ENCODE measurements around the gene PACSIN1. TPM values are rescaled to one million over a fixed set of nuclear protein-coding genes. Genes with fewer than 3 reads are reported as not detected.

The PACSIN1 gene
- total and polyA plus RNA-seq, 2 of the 4 experiments (the other 2 are of a cell fraction): 0.02 TPM; not detected in 1

DNA sequence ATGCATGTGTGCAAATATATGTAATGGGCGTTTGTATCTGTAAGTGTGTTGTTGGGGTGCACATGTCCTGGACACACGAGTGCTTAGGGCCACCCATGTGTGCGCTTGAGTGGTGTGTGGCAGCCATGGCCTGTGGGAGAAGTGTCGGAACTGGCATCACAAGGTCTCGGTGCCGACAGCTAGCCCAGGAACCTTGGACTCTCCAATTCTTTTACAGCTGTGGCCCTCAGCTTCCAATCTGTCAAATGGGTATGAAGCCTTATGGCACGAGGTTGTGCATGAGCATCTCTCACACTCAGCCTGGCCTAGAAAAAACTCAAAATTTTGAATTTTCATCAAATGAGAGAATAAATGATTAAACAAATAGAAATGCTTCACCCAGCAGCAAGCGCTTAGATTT lies 48.2 kb downstream of the PACSIN1 start:
- no peak overlapping the region for H3K4me3 ChIP-seq (ENCODE audit: insufficient read depth, low read depth, low read length)
- no peaks in the 10 kb centered on the region for H3K79me1 ChIP-seq (ENCODE audit: low read depth in 1 of 2, low read length in 2 of 2)
- in situ Hi-C loops (cut with MboI; ENCODE audit: low sequenced_read_pairs) (no loop called here), dilution Hi-C loops (cut with HindIII; ENCODE audit: low sequenced_read_pairs, unreplicated experiment) (no loop called here), intact Hi-C loops (cut with micrococcal nuclease) (no loop called here)
- peaks cover 1% of the 10 kb centered on the region; the same call in 1 of the 2 replicates for H3K4me1 ChIP-seq (ENCODE audit: control insufficient read depth, insufficient read depth, low read length)
- no peak for ATAC-seq (ENCODE audit: low read depth)
- CTCF ChIA-PET: no interaction called here
- H3K9me3 ChIP-seq (ENCODE audit: control insufficient read depth, insufficient read depth, low read length): peaks cover 3% of the 10 kb centered on the region; the same call in 1 of the 2 replicates
- no peak overlapping the region for H3K18ac ChIP-seq (ENCODE audit: low read depth, low read length)
- H4K5ac ChIP-seq (ENCODE audit: low read depth, low read length): no peak overlapping the region
- H3K56ac ChIP-seq (ENCODE audit: extremely low read depth, insufficient read depth, low read length): no peak overlapping the region
- H2BK15ac ChIP-seq (ENCODE audit: low read depth, low read length): no peak overlapping the region
- no peak overlapping the region for H4K8ac ChIP-seq (ENCODE audit: low read depth in 2 of 2, low read length in 2 of 2)
- H3K9me1 ChIP-seq (ENCODE audit: insufficient read depth, low read length): no peaks in the 10 kb centered on the region
- no peak overlapping the region for H4K91ac ChIP-seq (ENCODE audit: insufficient read depth, low read depth, low read length)
- DNase-seq: no peak
- 100% methylated on average over 5 of the region's 8 CpGs; no CpG with 5 or more reads in 1 of the 2 experiments for WGBS, 2 experiments (ENCODE audit: extremely low coverage in 2 of 2, insufficient read length in 1 of 2)
- peaks cover 57% of the 10 kb centered on the region for H3K27me3 ChIP-seq (ENCODE audit: control insufficient read depth, insufficient read depth, low read length)
- no peak for TF ChIP-seq MAZ (IDR thresholded peaks at IDR 0.05; ENCODE audit: borderline replicate concordance, low read depth, low read length)
- TF ChIP-seq CTCF (conservative IDR thresholded peaks at IDR 0.05; ENCODE audit: low read depth, low read length): no peak
- TF ChIP-seq MAFK (IDR thresholded peaks at IDR 0.05; ENCODE audit: low read depth, low read length): no peak
- TF ChIP-seq POLR2A (IDR thresholded peaks at IDR 0.05; ENCODE audit: low read depth, low read length): no peak
- TF ChIP-seq CEBPB (IDR thresholded peaks at IDR 0.05; ENCODE audit: low read depth, low read length): no peak
- TF ChIP-seq ELK1 (IDR thresholded peaks at IDR 0.05; ENCODE audit: borderline replicate concordance, low read depth, low read length): no peak
- no peak overlapping the region for H3K4me2 ChIP-seq (ENCODE audit: low read depth, low read length)
- BruUV-seq (replicated peaks): no TSS peak
- H2BK120ac ChIP-seq (ENCODE audit: low read depth, low read length): no peak overlapping the region
- H2AK5ac ChIP-seq (ENCODE audit: low read depth, low read length): no peak overlapping the region
- no peak overlapping the region for H2AFZ ChIP-seq (replicated peaks; ENCODE audit: low read length, poor library complexity)
- no peak overlapping the region for H2BK5ac ChIP-seq (ENCODE audit: low read depth, low read length, poor library complexity, severe bottlenecking)
- H2AK9ac ChIP-seq (replicated peaks; ENCODE audit: low read depth, low read length, poor library complexity): no peak overlapping the region
- no peaks in the 10 kb centered on the region for H4K20me1 ChIP-seq (ENCODE audit: insufficient read depth, low read length)
- H3K23ac ChIP-seq (ENCODE audit: low read depth, low read length): no peak overlapping the region
- H3K36me3 ChIP-seq (ENCODE audit: control insufficient read depth, insufficient read depth, low read length): no peaks in the 10 kb centered on the region
- H3K9ac ChIP-seq (ENCODE audit: low read depth, low read length): no peak overlapping the region
- H3K4ac ChIP-seq (ENCODE audit: low read depth, low read length): no peak overlapping the region
- H3K14ac ChIP-seq (replicated peaks; ENCODE audit: low read depth, low read length): no peak overlapping the region
- no peak overlapping the region for H3K27ac ChIP-seq (ENCODE audit: insufficient read depth, low read length)
- POLR2A ChIA-PET (ENCODE audit: unreplicated experiment): no interaction called here
- H2BK20ac ChIP-seq (ENCODE audit: low read depth, low read length): no peak overlapping the region
